DMS 273 treated with DMSO at 0.1 percent for 48 hours (cell line): ENCODE measurements around the gene SLC12A8.

ENCODE experiments used
- DNase-seq: peaks from one replicate; lab custom pipeline; 2025; lab: John Stamatoyannopoulos, UW

The SLC12A8 gene

DNA sequence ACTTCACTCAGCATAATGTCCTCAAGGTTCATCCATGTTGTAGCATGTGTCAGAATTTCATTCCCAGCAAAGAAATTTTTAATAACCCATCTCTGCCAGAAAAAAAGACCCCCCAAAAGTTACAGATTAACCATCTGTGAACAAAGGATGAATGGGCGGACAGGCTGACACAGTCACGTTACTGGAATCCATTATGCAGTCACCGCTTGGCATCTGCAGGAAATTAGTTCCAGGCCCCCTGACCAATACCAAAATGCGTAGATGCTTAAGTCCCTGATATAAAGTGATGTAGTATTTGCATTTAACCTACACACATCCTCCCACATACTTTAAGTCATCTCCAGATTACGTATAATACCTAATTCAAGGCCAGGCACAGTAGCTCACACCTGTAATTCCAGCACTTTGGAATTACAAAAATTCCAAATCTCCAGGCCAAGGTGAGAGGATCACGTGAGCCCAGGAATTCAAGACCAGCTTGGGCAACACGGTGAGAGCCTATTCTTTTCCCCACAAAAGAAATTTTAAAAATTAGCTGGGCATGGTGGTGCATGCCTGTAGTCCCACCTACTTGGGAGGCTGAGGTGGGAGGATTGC lies 1.5 kb upstream of the SLC12A8 start:
- DNase-seq: no peak

DNA sequence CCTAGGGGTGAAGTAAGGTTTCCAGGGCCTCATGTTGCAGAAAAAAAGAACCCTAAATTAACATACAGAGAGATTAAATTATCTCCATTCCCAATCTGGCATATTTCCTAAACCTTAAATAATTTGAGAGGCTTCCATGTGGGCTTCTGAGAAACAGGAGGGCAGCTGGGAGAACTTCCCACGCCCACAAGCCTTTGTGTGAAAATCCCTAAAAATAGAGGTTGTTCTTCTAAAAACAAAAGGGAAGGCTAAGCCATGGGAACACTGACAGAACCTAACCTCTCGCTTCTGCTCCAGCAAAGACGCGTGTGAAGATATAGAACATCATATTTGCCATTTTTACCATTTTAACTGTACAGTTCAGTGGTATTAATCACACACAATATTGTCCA lies 812 bp upstream of the SLC12A8 start:
- no peak for DNase-seq

- DNase-seq: no peak
These were observed 448 bp downstream of the SLC12A8 start for GRCh38 chr3:125212091-125212508.

DNA sequence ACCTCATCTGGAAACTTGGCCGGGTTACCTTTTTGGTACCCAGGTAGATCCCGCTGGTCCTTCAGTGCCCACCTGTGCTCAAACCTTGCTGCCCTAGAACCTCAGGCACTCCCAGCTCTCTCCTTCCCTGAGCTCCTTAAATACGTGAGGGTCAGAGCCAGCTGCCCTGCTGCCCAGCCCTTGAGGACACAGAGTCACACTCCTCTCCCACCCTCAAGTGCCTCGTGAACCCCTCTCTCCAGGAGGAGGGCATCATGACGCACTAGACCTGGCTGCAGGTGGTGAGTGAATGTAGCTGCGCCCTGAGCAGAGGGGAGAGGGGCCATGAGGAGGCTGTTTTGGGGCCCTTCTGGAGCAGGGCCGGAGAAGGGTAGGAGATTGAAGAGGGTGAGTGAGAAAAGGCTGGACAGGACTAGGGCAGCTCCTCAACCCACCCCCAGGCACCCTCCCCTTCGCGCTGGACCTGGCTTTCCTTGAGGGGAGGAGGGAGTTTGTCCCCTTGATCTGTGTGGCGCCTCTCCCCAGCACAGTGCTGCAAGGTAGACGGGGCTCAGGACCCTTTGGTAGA lies 941 bp downstream of the SLC12A8 start:
- no peak for DNase-seq

DNA sequence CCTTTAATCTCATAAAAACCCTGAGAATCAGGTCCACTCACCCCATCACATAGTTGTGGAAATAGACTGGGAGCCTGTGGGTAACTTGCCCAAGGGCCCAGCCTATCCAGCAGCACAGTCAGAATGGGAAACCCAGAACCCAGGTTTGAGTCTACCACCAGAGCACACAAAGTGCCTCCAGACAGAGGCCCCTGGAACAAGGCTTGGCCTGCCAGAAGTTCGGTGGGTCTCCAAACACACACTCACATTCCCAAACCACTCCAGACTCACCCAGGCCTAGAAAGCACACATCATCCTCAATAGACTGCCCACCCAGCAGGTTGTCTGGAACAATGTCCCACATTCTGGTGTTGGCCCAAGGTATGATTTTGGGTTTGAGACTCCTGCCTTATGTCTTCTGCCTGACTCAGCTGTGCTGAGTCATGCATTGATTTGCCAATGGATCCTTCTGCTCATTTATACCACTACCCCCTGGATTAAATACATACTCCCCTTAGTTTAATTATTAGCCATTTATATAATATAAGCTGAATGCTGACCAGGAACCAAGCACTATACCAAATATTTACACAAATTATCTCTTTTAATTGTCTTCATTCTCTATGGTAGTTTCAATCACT lies 4.5 kb downstream of the SLC12A8 start:
- DNase-seq: no peak

DNA sequence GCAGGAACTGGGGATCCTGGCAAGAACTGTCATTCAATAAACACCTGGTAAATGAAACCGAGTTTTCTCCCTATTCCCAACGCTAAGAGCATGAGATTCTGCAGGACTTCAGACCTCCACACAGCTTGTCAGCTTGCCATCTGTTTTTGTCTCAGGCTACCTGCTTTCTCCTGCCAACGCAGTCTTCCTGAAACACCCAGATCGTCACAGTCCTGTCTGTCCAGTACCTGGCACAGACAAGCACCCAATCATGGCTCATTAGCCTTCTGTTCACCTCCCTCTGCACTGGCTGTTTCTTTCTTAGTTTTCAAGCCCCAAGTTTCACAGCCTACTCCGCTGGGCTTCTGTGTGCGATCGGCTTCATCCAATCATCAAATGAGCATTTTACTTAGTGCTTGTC lies 5.0 kb downstream of the SLC12A8 start:
- DNase-seq: peak; percentile 40

- DNase-seq: no peak
These were observed 5.6 kb downstream of the SLC12A8 start for GRCh38 chr3:125206934-125207333.

DNA sequence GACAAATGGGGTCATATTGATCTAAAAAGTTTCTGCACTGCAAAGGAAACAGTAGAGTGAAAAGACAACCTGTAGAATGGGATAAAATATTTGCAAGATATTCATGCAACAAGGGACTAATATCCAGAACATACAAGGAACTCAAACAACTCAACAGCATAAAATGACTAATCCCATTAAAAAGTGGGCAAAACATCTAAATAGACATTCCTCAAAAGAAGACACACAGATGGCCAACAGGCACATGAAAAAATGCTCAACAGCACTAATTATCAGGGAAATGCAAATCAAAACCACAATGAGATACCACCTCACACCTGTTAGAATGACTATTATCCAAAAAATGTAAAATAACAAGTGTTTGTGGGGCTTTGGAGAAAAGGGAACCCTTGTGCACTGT lies 8.8 kb downstream of the SLC12A8 start:
- no peak for DNase-seq

DNA sequence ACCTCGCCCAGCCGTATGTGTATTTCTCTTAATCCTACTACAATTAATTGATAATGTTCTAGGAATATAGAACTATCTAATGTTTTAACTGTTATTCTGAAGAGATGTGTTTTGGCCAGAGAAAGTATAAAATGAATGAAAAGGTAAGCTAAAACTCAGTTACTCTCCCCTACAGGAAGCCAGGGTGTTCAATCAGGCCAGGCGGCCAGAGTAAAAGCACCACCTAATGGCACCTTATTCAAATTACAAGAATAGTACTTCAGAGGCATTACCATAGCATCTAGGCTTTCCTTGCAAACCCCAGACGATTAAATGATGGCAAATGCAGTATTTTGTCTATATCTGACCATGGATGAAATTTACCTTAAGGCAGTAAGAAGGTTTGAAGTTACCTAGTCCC lies 10.4 kb downstream of the SLC12A8 start:
- no peak for DNase-seq

GRCh38 chr3:125200731-125201139 lies 11.8 kb downstream of the SLC12A8 start:
- DNase-seq: no peak

DNA sequence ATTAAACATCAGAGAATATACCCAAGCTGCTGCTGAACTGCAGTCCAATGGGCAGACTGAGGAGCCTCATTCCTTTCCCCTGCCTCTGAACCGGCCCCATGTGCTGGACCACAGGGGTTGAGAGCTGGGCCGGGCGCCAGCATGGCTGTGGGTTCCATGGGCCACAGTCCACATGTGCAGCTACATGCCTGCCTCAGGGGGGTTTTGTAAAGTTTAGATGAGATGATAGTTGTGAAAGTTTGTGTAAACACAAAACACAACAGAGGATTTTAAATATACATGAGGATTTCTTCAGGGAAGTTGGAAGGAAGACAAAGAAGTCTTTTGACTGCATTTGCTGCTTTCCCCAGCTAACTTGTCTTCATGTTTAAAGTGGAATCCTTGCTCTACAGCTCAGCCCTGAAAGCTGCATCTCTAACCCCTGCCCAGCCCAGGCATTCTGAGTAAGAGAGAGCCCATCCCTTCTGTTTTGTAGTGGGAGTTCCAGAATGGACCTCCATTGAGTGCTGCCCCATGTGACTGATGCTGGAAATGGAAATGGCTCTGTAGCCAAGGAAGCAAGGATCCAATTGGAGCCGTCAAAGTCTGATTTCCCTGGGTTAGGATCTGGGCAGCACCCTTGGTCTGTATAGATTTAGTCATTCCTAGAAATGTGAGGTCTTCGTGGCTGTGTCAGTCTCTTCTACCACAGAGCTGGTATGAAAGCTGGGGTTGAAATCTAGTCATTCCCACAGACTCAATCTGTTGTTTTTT lies 17.5 kb downstream of the SLC12A8 start:
- DNase-seq: no peak

- DNase-seq: no peak
These were observed 18.3 kb downstream of the SLC12A8 start for GRCh38 chr3:125194061-125194848.

GRCh38 chr3:125192190-125193035 lies 20.1 kb downstream of the SLC12A8 start:
- DNase-seq: no peak

DNA sequence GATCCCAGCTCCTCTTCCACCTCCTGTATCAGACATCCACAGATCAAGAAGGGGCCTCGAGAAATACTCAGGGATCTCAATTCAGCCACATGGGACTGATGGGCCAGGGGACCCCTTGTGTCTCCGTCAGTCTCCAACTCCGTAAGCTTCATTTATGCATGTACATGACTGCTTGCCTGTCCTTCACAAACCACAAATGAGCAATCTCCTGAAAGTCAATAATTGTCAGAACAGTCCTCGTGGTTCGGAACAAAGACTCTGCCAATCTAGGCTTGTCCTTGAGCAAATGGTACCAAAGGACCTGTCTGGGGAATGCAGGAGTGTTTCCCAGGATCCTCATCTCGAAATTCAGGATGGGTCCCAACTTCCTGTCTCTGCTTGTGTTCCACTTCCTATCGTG lies 20.8 kb downstream of the SLC12A8 start:
- DNase-seq: no peak

DNA sequence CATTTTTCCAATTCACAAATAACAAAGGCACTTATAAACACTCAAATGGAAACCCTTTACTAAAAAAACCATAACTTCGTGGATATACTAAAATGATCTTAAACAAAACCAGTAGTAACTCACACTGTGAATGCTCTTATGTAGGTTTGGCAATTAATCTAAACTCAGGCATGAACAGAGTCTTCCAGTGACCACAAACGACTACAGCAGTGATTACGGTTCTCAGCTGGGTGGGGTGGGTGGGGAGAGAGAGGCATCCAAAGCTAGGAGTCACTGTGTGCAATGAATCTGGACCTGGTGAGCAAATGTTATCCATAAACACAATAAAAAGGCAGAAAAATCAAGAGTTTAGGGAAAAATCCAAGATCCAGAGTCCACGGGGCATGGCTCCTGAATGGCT lies 21.3 kb downstream of the SLC12A8 start:
- DNase-seq: no peak

DNA sequence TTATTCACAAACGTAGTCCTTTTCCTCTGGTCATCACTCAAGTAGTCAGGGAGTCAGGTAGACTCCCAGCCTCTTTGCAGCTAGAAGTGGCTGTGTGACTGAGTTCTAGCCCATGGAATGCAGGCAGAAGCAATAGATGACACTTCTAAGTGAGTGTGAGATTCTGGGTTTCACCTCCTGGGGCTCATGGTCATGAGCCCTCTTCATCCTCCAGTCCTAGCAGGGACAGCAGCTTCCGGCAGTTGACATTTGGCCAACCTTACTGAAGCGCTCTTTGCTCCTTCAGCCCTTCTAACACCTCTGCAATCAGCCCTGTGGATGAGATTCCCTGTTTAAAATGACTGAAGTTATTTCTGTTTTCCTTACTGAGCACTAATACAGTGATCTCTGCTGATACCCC lies 21.8 kb downstream of the SLC12A8 start:
- DNase-seq: no peak

DNA sequence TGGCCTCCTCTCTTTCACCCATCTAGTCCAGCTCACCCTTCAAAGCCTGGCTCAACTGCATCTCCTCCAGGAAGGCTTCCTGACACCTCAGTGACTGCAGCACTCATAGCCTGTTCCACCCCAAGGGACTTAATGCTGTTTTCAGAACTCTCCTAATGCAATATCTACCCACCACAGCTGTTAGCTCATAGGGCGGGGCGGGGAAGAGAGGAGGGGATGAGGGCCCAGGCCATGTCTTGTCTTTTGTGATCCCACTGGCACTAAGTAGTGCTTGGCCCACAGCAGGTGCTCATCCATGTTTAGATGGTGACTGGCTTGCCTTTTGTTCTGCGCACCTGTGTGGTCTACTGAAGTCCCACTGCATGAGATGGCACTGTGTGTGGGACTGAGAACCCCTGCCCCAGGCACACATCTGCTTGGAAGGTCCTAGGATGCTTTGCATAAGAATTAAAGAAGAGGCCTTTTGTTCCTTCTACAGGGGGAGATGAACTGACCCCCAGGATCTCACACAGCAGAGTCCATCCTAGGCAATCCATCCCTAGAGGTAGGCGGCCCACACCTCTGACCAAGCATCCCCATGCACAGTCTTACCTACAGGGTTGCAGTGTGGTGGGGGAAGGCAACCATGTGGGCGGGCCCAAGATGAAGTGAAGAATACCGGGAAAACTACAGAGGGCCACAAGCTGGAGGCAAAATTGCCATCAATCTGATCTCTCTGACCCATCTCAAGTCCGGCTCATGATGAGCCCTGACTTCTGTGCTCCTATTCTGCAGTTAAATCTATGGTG lies 23.0 kb downstream of the SLC12A8 start:
- no peak for DNase-seq

GRCh38 chr3:125188955-125189354 lies 23.6 kb downstream of the SLC12A8 start:
- no peak for DNase-seq

GRCh38 chr3:125187599-125187910 lies 25.0 kb downstream of the SLC12A8 start:
- DNase-seq: no peak

GRCh38 chr3:125186800-125187598 lies 25.5 kb downstream of the SLC12A8 start:
- DNase-seq: no peak
